OCI-LY7 (cell line): ENCODE data around the gene ZBTB32. TPM values are rescaled to one million over a fixed set of nuclear protein-coding genes. Genes with fewer than 3 reads are reported as not detected.

Experiments
- BruUV-seq: library from RNA; stranded (reverse); fragments of 400-500 nt; replicated peaks from 2 replicates; lab custom pipeline; 2021; lab: Mats Ljungman, UMichigan
- CTCF ChIA-PET: fragments of 300-600 bp; sonication (Branson Sonifier 250); formaldehyde crosslinking; loops from one replicate; lab custom pipeline; 2022; ENCODE audit warnings: antibody characterized with exemption; ENCODE audit not compliant: unreplicated experiment; lab: Charles Lee
- POLR2A ChIA-PET: fragments of 300-600 bp; sonication (Branson Sonifier 250); formaldehyde crosslinking; loops from one replicate; lab custom pipeline; 2022; ENCODE audit warnings: antibody characterized with exemption; lab: Charles Lee
- DNase-seq: peaks from one replicate; pipeline ENCODE4 v3.0.0-alpha.2; 2015; ENCODE audit warnings: low spot score
- H2AFZ ChIP-seq: fragments of 200-600 bp; sonication (generic), shearing (Covaris generic); 2 replicates; pipeline ENCODE4 v1.6.1; 2014; ENCODE audit warnings: mild to moderate bottlenecking, antibody characterized with exemption, low read length, moderate library complexity
- H3K27ac ChIP-seq: fragments of 200-600 bp; sonication (generic); 2 replicates; pipeline ENCODE4 v1.5.1; 2014; ENCODE audit warnings: mixed run types, low read depth, mild to moderate bottlenecking, moderate library complexity, low read length, inconsistent platforms; ENCODE audit not compliant: poor library complexity, severe bottlenecking
- H3K36me3 ChIP-seq: fragments of 200-600 bp; sonication (generic); 2 replicates; pipeline ENCODE4 v1.6.1; 2014; ENCODE audit warnings: mild to moderate bottlenecking, antibody characterized with exemption, low read length, moderate library complexity, mixed read lengths; ENCODE audit not compliant: insufficient read depth
- H3K4me1 ChIP-seq: fragments of 200-600 bp; sonication (generic); 2 replicates; pipeline ENCODE4 v1.5.1; 2014; ENCODE audit warnings: mild to moderate bottlenecking, low read length; ENCODE audit not compliant: insufficient read depth, poor library complexity, severe bottlenecking
- H3K4me2 ChIP-seq: fragments of 200-600 bp; sonication (generic); 2 replicates; pipeline ENCODE4 v1.6.1; 2014; ENCODE audit warnings: mild to moderate bottlenecking, low read length
- H3K4me3 ChIP-seq: fragments of 200-600 bp; sonication (generic); 2 replicates; pipeline ENCODE4 v1.5.1; 2014; ENCODE audit warnings: mild to moderate bottlenecking, low read depth, low read length; ENCODE audit not compliant: poor library complexity, severe bottlenecking
- H3K79me2 ChIP-seq: fragments of 200-600 bp; sonication (generic); 2 replicates; pipeline ENCODE4 v1.6.1; 2016; ENCODE audit warnings: low read depth, mild to moderate bottlenecking, low read length, moderate library complexity, mixed read lengths; ENCODE audit not compliant: insufficient read depth
- H3K9me2 ChIP-seq: fragments of 200-600 bp; sonication (generic); 2 replicates; pipeline ENCODE4 v1.6.1; 2016; ENCODE audit warnings: mild to moderate bottlenecking, low read length, mixed read lengths; ENCODE audit not compliant: insufficient read depth
- H3K9me3 ChIP-seq: fragments of 200-600 bp; sonication (generic); 2 replicates; pipeline ENCODE4 v1.6.1; 2014; ENCODE audit warnings: mild to moderate bottlenecking, mixed run types, low read length, mixed read lengths
- H4K20me1 ChIP-seq: fragments of 200-600 bp; sonication (generic); 2 replicates; pipeline ENCODE4 v1.6.1; 2014; ENCODE audit warnings: mild to moderate bottlenecking, antibody characterized with exemption, low read length, moderate library complexity, mixed read lengths; ENCODE audit not compliant: insufficient read depth
- CTCF ChIP-seq: fragments of 200-600 bp; sonication (generic); conservative IDR thresholded peaks from 2 replicates; pipeline ENCODE4 v1.5.1; 2014; ENCODE audit warnings: mild to moderate bottlenecking, antibody characterized with exemption, low read length, moderate library complexity, mixed read lengths
- EZH2phosphoT487 ChIP-seq: fragments of 200-600 bp; sonication (generic); IDR thresholded peaks from 2 replicates; pipeline ENCODE4 v1.6.1; 2018; ENCODE audit warnings: low read depth, borderline replicate concordance, mild to moderate bottlenecking, mixed run types, antibody characterized with exemption, low read length, moderate library complexity, mixed read lengths
- intact Hi-C: fragments of 100-400 bp; cut with micrococcal nuclease; formaldehyde crosslinking; loops from one replicate; pipeline ENCODE4 v1.10.0; 2022; ENCODE audit not compliant: unreplicated experiment
- total RNA-seq, 2 experiments: library from RNA; depleted of rRNA in 1 of 2; stranded (reverse); fragments of >200 nt in 1 of 2; shearing (Covaris generic) in 1 of 2; gene quantifications; 2 replicates each; pipeline ENCODE4 v1.2.3, GENCODE V29; 2014 to 2022

Gene ZBTB32
- total RNA-seq, 2 experiments from 2014 or later: not detected

GRCh38 chr19:35714601-35715354 is 10.4 kb downstream of the ZBTB32 start:
- no peaks in the 10 kb centered on the region for H3K9me2 ChIP-seq
- peak overlapping the region; percentile 9 for H3K4me2 ChIP-seq
- peaks cover 69% of the 10 kb centered on the region for H3K4me1 ChIP-seq
- ChIA-PET POLR2A (interaction anchor here (1.3 kb wide), 1 partner anchor 18 kb away, joined by 3 read pairs; no protein-coding TSS in a partner anchor), CTCF (interaction anchor here (0.6 to 1.0 kb wide), 2 partner anchors 20 to 396 kb away, joined by 3 to 7 read pairs; no protein-coding TSS in a partner anchor)
- BruUV-seq: no TSS peak
- no peak overlapping the region for H3K27ac ChIP-seq
- peaks cover 6% of the 10 kb centered on the region; the same call in 1 of the 2 replicates for H3K36me3 ChIP-seq
- TF ChIP-seq EZH2phosphoT487: no peak
- peak; percentile 58 for TF ChIP-seq CTCF
- H3K9me3 ChIP-seq: no peaks in the 10 kb centered on the region
- H4K20me1 ChIP-seq: peaks cover 6% of the 10 kb centered on the region
- DNase-seq: peak; percentile 51
- intact Hi-C loops: loop anchor here (5.0 kb wide), 1 partner anchor 43 kb away; the partner anchor contains the start of genes HSPB6 and PROSER3
- peaks cover 17% of the 10 kb centered on the region for H3K79me2 ChIP-seq
- H3K4me3 ChIP-seq: no peak overlapping the region
- no peak overlapping the region for H2AFZ ChIP-seq

GRCh38 chr19:35715355-35715809 is 11.0 kb downstream of the ZBTB32 start:
- POLR2A ChIA-PET: no interaction called here
- H2AFZ ChIP-seq: no peak overlapping the region
- H3K79me2 ChIP-seq: peaks cover 18% of the 10 kb centered on the region
- no peaks in the 10 kb centered on the region for H3K9me2 ChIP-seq
- no peak for DNase-seq
- peak overlapping the region; percentile 75 for H3K4me2 ChIP-seq
- H3K4me3 ChIP-seq: peak overlapping the region; percentile 77
- CTCF ChIA-PET: no interaction called here
- no peak overlapping the region for H3K27ac ChIP-seq
- TF ChIP-seq EZH2phosphoT487 (no peak), CTCF (no peak)
- H3K4me1 ChIP-seq: peaks cover 66% of the 10 kb centered on the region
- H3K9me3 ChIP-seq: no peaks in the 10 kb centered on the region
- intact Hi-C loops: loop anchor here (5.0 kb wide), 1 partner anchor 42 kb away; the partner anchor contains the start of genes HSPB6 and PROSER3
- H4K20me1 ChIP-seq: peaks cover 6% of the 10 kb centered on the region
- no TSS peak for BruUV-seq
- peaks cover 11% of the 10 kb centered on the region; the same call in 1 of the 2 replicates for H3K36me3 ChIP-seq
